H1 (cell line): Measurements from ENCODE around the gene BAAT. TPM values are rescaled to one million over a fixed set of nuclear protein-coding genes. Genes with fewer than 3 reads are reported as not detected.

Source experiments
- CTCF ChIA-PET: fragments of 300-600 bp; sonication (Branson Sonifier 250); formaldehyde crosslinking; loops from one replicate; lab custom pipeline; 2021; ENCODE audit not compliant: partially characterized antibody; lab: Charles Lee
- POLR2A ChIA-PET: fragments of 300-600 bp; sonication (Branson Sonifier 250); formaldehyde crosslinking; loops from one replicate; lab custom pipeline; 2021; ENCODE audit warnings: inconsistent platforms; ENCODE audit not compliant: partially characterized antibody; lab: Charles Lee
- DNase-seq, 2 experiments: peaks; one replicate each; pipeline versions ENCODE4 v3.0.0 to v3.0.0-alpha.2; 2010 to 2022; ENCODE audit warnings: low spot score in 2 of 2, low read depth in 1 of 2, mixed read lengths in 1 of 2
- FAIRE-seq: peaks from 2 replicates; lab custom pipeline; 2011; peaks lifted over from hg19 to GRCh38; lab: Jason Lieb, UNC
- H2AFZ ChIP-seq: 2 replicates; pipeline ENCODE4 v1.8.1; 2012; ENCODE audit warnings: low read length, inconsistent platforms
- H2AK5ac ChIP-seq: 2 replicates; pipeline ENCODE4 v1.6.1; 2013; ENCODE audit warnings: low read depth, low read length
- H2BK120ac ChIP-seq: replicated peaks from 2 replicates; pipeline ENCODE3; 2013; ENCODE audit warnings: low read depth, low read length, inconsistent platforms
- H2BK12ac ChIP-seq: 2 replicates; pipeline ENCODE4 v1.6.1; 2013; ENCODE audit warnings: low read depth, low read length
- H2BK15ac ChIP-seq: 2 replicates; pipeline ENCODE4 v1.6.1; 2013; ENCODE audit warnings: low read length
- H2BK20ac ChIP-seq: 2 replicates; pipeline ENCODE4 v1.6.1; 2013; ENCODE audit warnings: low read length
- H2BK5ac ChIP-seq: 2 replicates; pipeline ENCODE4 v1.6.1; 2013; ENCODE audit warnings: low read depth, low read length
- H3K14ac ChIP-seq: 2 replicates; pipeline ENCODE4 v1.6.1; 2013; ENCODE audit warnings: inconsistent platforms; ENCODE audit not compliant: insufficient read length
- H3K18ac ChIP-seq: 2 replicates; pipeline ENCODE4 v1.6.1; 2013; ENCODE audit warnings: low read length; ENCODE audit errors: extremely low read depth
- H3K23ac ChIP-seq: 2 replicates; pipeline ENCODE4 v1.6.1; 2013; ENCODE audit warnings: inconsistent platforms; ENCODE audit not compliant: insufficient read length
- H3K23me2 ChIP-seq: 2 replicates; pipeline ENCODE4 v1.6.1; 2013; ENCODE audit warnings: low read depth, low read length
- H3K27ac ChIP-seq: 2 replicates; pipeline ENCODE4 v1.6.1; 2011; ENCODE audit warnings: low read depth, low read length, inconsistent platforms
- H3K27me3 ChIP-seq, 4 experiments: replicated peaks in 1 of 4; 1 replicate in 1 of 4; 2 replicates in 3 of 4; pipeline versions ENCODE4 v1.6.1 to v1.8.1; 2011 to 2013; ENCODE audit warnings: low read length in 3 of 4, mild to moderate bottlenecking in 3 of 4, inconsistent platforms in 2 of 4, mixed read lengths in 2 of 4, moderate library complexity in 1 of 4; ENCODE audit not compliant: control insufficient read depth in 3 of 4, insufficient read depth in 3 of 4; ENCODE audit errors: extremely low read depth in 1 of 4
- H3K36me3 ChIP-seq, 4 experiments: 2 replicates each; pipeline versions ENCODE4 v1.6.1 to v1.8.1; 2011 to 2013; ENCODE audit warnings: mild to moderate bottlenecking in 4 of 4, low read length in 3 of 4, moderate library complexity in 2 of 4, control low read depth in 1 of 4, inconsistent platforms in 1 of 4; ENCODE audit not compliant: insufficient read depth in 4 of 4, control insufficient read depth in 2 of 4
- H3K4ac ChIP-seq: replicated peaks from 2 replicates; pipeline ENCODE3; 2013; ENCODE audit warnings: low read length, low read depth, mixed read lengths, inconsistent platforms; ENCODE audit not compliant: insufficient read length
- H3K4me1 ChIP-seq, 4 experiments: replicated peaks in 1 of 4; 1 replicate in 1 of 4; 2 replicates in 3 of 4; pipeline versions ENCODE4 v1.6.1 to v1.8.1; 2011 to 2013; ENCODE audit warnings: low read length in 3 of 4, inconsistent platforms in 2 of 4, mixed read lengths in 1 of 4; ENCODE audit not compliant: insufficient read depth in 4 of 4, control insufficient read depth in 3 of 4
- H3K4me2 ChIP-seq, 2 experiments: 2 replicates each; pipeline versions ENCODE4 v1.6.1 to v1.8.1; 2011 to 2013; ENCODE audit warnings: low read depth in 2 of 2, low read length in 2 of 2, control low read depth in 1 of 2, inconsistent platforms in 1 of 2, mild to moderate bottlenecking in 1 of 2; ENCODE audit not compliant: insufficient read depth in 1 of 2
- H3K4me3 ChIP-seq, 4 experiments: fragments of 200-600, 300-600 bp in 1 of 4; sonication (generic), shearing (Covaris generic), sonication (Bioruptor Twin) in 1 of 4; 2 replicates each; pipeline versions ENCODE4 v1.5.1 to v1.8.1; 2011 to 2016; ENCODE audit warnings: low read length in 4 of 4, low read depth in 3 of 4, control low read depth in 2 of 4, inconsistent platforms in 2 of 4, mild to moderate bottlenecking in 2 of 4, mixed read lengths in 1 of 4, moderate library complexity in 1 of 4; ENCODE audit not compliant: insufficient read depth in 2 of 4; ENCODE audit errors: extremely low read depth in 1 of 4
- H3K56ac ChIP-seq: replicated peaks from 2 replicates; pipeline ENCODE3; 2013; ENCODE audit warnings: low read depth, mild to moderate bottlenecking, mixed read lengths, low read length, inconsistent platforms; ENCODE audit not compliant: insufficient read length
- H3K79me1 ChIP-seq: 2 replicates; pipeline ENCODE4 v1.6.1; 2013; ENCODE audit warnings: low read depth, low read length, control low read depth
- H3K79me2 ChIP-seq, 2 experiments: 2 replicates each; pipeline versions ENCODE4 v1.6.1 to v1.8.1; 2012 to 2013; ENCODE audit warnings: low read length in 2 of 2, mild to moderate bottlenecking in 2 of 2, inconsistent platforms in 1 of 2; ENCODE audit not compliant: insufficient read depth in 2 of 2, control insufficient read depth in 1 of 2
- H3K9ac ChIP-seq, 4 experiments: replicated peaks in 1 of 4; 1 replicate in 1 of 4; 2 replicates in 3 of 4; pipeline versions ENCODE4 v1.6.1 to v1.8.1; 2011 to 2013; ENCODE audit warnings: low read depth in 3 of 4, low read length in 3 of 4, control low read depth in 2 of 4, mild to moderate bottlenecking in 2 of 4, moderate library complexity in 2 of 4, inconsistent platforms in 1 of 4; ENCODE audit errors: extremely low read depth in 1 of 4
- H3K9me3 ChIP-seq, 2 experiments: 2 replicates each; pipeline versions ENCODE4 v1.6.1 to v1.8.1; 2012 to 2013; ENCODE audit warnings: mild to moderate bottlenecking in 2 of 2, moderate library complexity in 2 of 2, control low read depth in 1 of 2, inconsistent platforms in 1 of 2, low read depth in 1 of 2, low read length in 1 of 2, mixed read lengths in 1 of 2; ENCODE audit not compliant: insufficient read depth in 2 of 2
- H4K20me1 ChIP-seq, 2 experiments: replicated peaks in 1 of 2; 2 replicates each; pipeline versions ENCODE3 to v1.8.1; 2011 to 2013; ENCODE audit warnings: inconsistent platforms in 2 of 2, low read length in 2 of 2, mild to moderate bottlenecking in 1 of 2; ENCODE audit not compliant: insufficient read depth in 2 of 2, control insufficient read depth in 1 of 2
- H4K5ac ChIP-seq: 2 replicates; pipeline ENCODE4 v1.6.1; 2013; ENCODE audit warnings: low read length, low read depth, mixed read lengths, inconsistent platforms; ENCODE audit not compliant: insufficient read length
- H4K8ac ChIP-seq: 2 replicates; pipeline ENCODE4 v1.8.0; 2013; ENCODE audit warnings: mild to moderate bottlenecking, moderate library complexity, low read length, inconsistent platforms; ENCODE audit not compliant: insufficient read depth; ENCODE audit errors: extremely low read depth
- H4K91ac ChIP-seq: replicated peaks from 2 replicates; pipeline ENCODE3; 2013; ENCODE audit warnings: low read length, mixed read lengths, inconsistent platforms; ENCODE audit not compliant: insufficient read length
- BACH1 ChIP-seq: IDR thresholded peaks from 2 replicates; pipeline ENCODE4 v1.6.1; 2012; ENCODE audit warnings: low read length, improper control_type of control experiment
- CEBPB ChIP-seq: IDR thresholded peaks from 2 replicates; pipeline ENCODE4 v1.6.1; 2012; ENCODE audit warnings: low read depth, low read length
- CTBP2 ChIP-seq: IDR thresholded peaks from 2 replicates; pipeline ENCODE4 v1.7.0; 2011; ENCODE audit warnings: borderline replicate concordance, mild to moderate bottlenecking, moderate library complexity, mixed read lengths, low read length; ENCODE audit not compliant: insufficient read depth, insufficient read length
- CTCF ChIP-seq, 3 experiments: IDR thresholded peaks; 1 replicate in 2 of 3; 2 replicates in 1 of 3; pipeline versions ENCODE4 v1.5.1 to v1.6.1; 2011; ENCODE audit warnings: low read length in 3 of 3, mild to moderate bottlenecking in 3 of 3, inconsistent platforms in 2 of 3, low read depth in 1 of 3, moderate library complexity in 1 of 3; ENCODE audit not compliant: insufficient read depth in 1 of 3; ENCODE audit errors: control extremely low read depth in 1 of 3
- EGR1 ChIP-seq: IDR thresholded peaks from 2 replicates; pipeline ENCODE4 v1.6.1; 2011; ENCODE audit warnings: low read depth, low read length, borderline replicate concordance
- POLR2AphosphoS5 ChIP-seq: IDR thresholded peaks from 2 replicates; pipeline ENCODE4 v1.6.1; 2011; ENCODE audit warnings: low read depth, low read length
- RAD21 ChIP-seq, 2 experiments: IDR thresholded peaks in 1 of 2; conservative IDR thresholded peaks in 1 of 2; 2 replicates each; pipeline ENCODE4 v1.6.1; 2011; ENCODE audit warnings: low read depth in 2 of 2, low read length in 2 of 2, improper control_type of control experiment in 1 of 2, inconsistent platforms in 1 of 2, mild to moderate bottlenecking in 1 of 2, moderate library complexity in 1 of 2
- SIN3A ChIP-seq, 2 experiments: IDR thresholded peaks in 1 of 2; conservative IDR thresholded peaks in 1 of 2; 2 replicates each; pipeline ENCODE4 v1.6.1; 2011 to 2012; ENCODE audit warnings: low read length in 2 of 2, improper control_type of control experiment in 1 of 2, low read depth in 1 of 2, mild to moderate bottlenecking in 1 of 2
- SRF ChIP-seq: IDR thresholded peaks from 2 replicates; pipeline ENCODE4 v1.6.1; 2011; ENCODE audit warnings: mild to moderate bottlenecking, low read depth, low read length, moderate library complexity
- SUZ12 ChIP-seq: fragments of 200-600 bp; sonication (generic); IDR thresholded peaks from 2 replicates; pipeline ENCODE4 v1.6.1; 2012; ENCODE audit warnings: mild to moderate bottlenecking, inconsistent platforms, low read length, moderate library complexity, mixed read lengths
- TBP ChIP-seq: IDR thresholded peaks from 2 replicates; pipeline ENCODE4 v1.6.1; 2011; ENCODE audit warnings: low read depth, low read length, improper control_type of control experiment
- WGBS, 2 experiments: shearing (Covaris generic) in 1 of 2; methylation state at CpG; one replicate each; pipeline versions ENCODE4 v1.1.6 to v1.1.7; 2013 to 2015; ENCODE audit warnings: low lambda C conversion rate in 2 of 2, mixed read lengths in 2 of 2, inconsistent platforms in 1 of 2, low coverage in 1 of 2, missing lambda C conversion rate in 1 of 2; ENCODE audit not compliant: insufficient replicate concordance in 2 of 2, insufficient coverage in 1 of 2, insufficient read length in 1 of 2; ENCODE audit errors: extremely low coverage in 1 of 2, missing lambda C conversion rate in 1 of 2; 5-methylcytosine and 5-hydroxymethylcytosine counted together
- polyA plus RNA-seq, 7 experiments: library from polyadenylated mRNA; depleted of rRNA in 3 of 7; stranded (reverse) in 5 of 7; unstranded in 2 of 7; fragments of >200 nt in 5 of 7; fragments of 200-250 nt in 2 of 7; gene quantifications; 1 replicate in 5 of 7; 2 replicates in 1 of 7; 4 replicates in 1 of 7; pipeline versions ENCODE4 v1.2.1 to v1.2.3, GENCODE V29; 2011 to 2013; ENCODE audit warnings: missing spikeins in 2 of 7, mixed read lengths in 2 of 7
- total RNA-seq: library from RNA; stranded (reverse); fragmentation: NEBNext Ultra II Directional; extraction: Animal tissue kit (Norgen Biotek cat#: 25700); gene quantifications from 2 replicates; pipeline ENCODE4 v1.2.1, GENCODE V29; 2021

BAAT gene
- total and polyA plus RNA-seq, 2 of the 8 experiments (the other 6 are each of a cell fraction or from before 2014, with no cell fraction given) = 0.09 to 0.17 TPM

DNA sequence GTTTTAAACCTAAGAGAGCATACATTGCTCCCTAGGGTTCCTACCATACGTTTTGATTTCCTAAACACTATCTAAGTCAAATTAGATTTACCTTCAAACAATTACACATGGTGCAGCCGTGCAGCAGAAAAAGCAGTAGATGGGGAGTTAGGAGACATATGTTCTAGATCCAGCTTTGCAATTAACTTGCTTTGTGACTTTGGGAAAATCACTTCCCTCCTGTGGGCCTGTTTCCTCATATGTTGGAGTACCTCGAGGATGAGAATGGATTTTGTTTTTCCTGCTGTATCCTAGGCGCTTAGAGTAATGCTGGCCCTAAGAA, 12.9 kb upstream of the BAAT start:
- peak overlapping the region; percentile 75 to 78 for H3K4me2 ChIP-seq
- peak overlapping the region; percentile 84 to 93 (median 87) for H3K4me3 ChIP-seq
- ChIA-PET CTCF (interaction anchor here (1.8 to 2.0 kb wide), 2 partner anchors 9 to 52 kb away, joined by 5 to 16 read pairs; no protein-coding TSS in a partner anchor), POLR2A (interaction anchor here (0.8 to 2.0 kb wide), 3 partner anchors 16 to 19 kb away, joined by 3 to 9 read pairs (median 4); no protein-coding TSS in a partner anchor)
- H2AK5ac ChIP-seq = no peak overlapping the region
- no peak overlapping the region for H3K56ac ChIP-seq
- H3K14ac ChIP-seq = no peak overlapping the region
- no peak overlapping the region for H2BK15ac ChIP-seq
- no peaks in the 10 kb centered on the region for H3K27me3 ChIP-seq
- no peak overlapping the region for H4K91ac ChIP-seq
- peak overlapping the region; percentile 89 for H3K27ac ChIP-seq
- no peaks in the 10 kb centered on the region; the same call in 1 of the 2 replicates for H3K23me2 ChIP-seq
- H2BK120ac ChIP-seq = no peak overlapping the region
- no peak overlapping the region for H3K18ac ChIP-seq
- H2BK12ac ChIP-seq = no peak overlapping the region; the same call in 1 of the 2 replicates
- peaks cover 0 to 34% (median 19%) of the 10 kb centered on the region in 4 experiments; a peak in 6 of 8 replicates for H3K36me3 ChIP-seq
- no peak overlapping the region for H2BK20ac ChIP-seq
- H3K23ac ChIP-seq = no peak overlapping the region
- peak overlapping the region; percentile 35 for H4K5ac ChIP-seq
- peaks cover 0 to 4% (median 3%) of the 10 kb centered on the region in 4 experiments; a peak in 3 of 7 replicates for H3K4me1 ChIP-seq
- FAIRE-seq = no peak
- H3K79me2 ChIP-seq = peaks cover 25 to 68% of the 10 kb centered on the region in 2 experiments
- peaks cover 2% of the 10 kb centered on the region; the same call in 1 of the 2 replicates for H3K79me1 ChIP-seq
- peak overlapping the region; percentile 60; the same call in 1 of the 2 replicates for H2BK5ac ChIP-seq
- no peak overlapping the region for H4K8ac ChIP-seq
- no peak overlapping the region for H3K4ac ChIP-seq
- 26% methylated on average over 4 of the region's 4 CpGs; no CpG with 5 or more reads in 1 of the 2 experiments for WGBS, 2 experiments
- H3K9me3 ChIP-seq = no peaks in the 10 kb centered on the region; a peak in 1 of 4 replicates
- H4K20me1 ChIP-seq = no peaks in the 10 kb centered on the region
- peak overlapping the region; percentile 92 to 97 (median 95) for H3K9ac ChIP-seq
- no peak for DNase-seq
- no peak overlapping the region for H2AFZ ChIP-seq
- no peak for TF ChIP-seq SIN3A (conservative IDR thresholded peaks at IDR 0.05 in 1 of 2, IDR thresholded peaks at IDR 0.05 in 1 of 2; ENCODE audit: low read depth in 1 of 2, low read length in 2 of 2)
- TF ChIP-seq POLR2AphosphoS5 = no peak
- TF ChIP-seq SRF = no peak
- no peak for TF ChIP-seq RAD21 (IDR thresholded peaks at IDR 0.05 in 1 of 2, conservative IDR thresholded peaks at IDR 0.05 in 1 of 2; ENCODE audit: low read depth in 2 of 2, low read length in 2 of 2)
- TF ChIP-seq CEBPB = no peak
- no peak for TF ChIP-seq BACH1
- no peak for TF ChIP-seq TBP
- TF ChIP-seq CTBP2 = no peak
- TF ChIP-seq CTCF (IDR thresholded peaks at IDR 0.05; ENCODE audit: control extremely low read depth in 1 of 3, insufficient read depth in 1 of 3, low read depth in 1 of 3, low read length in 3 of 3) = no peak
- no peak for TF ChIP-seq EGR1
- TF ChIP-seq SUZ12 = no peak
